Heart right ventricle (tissue), 16 donors: ENCODE measurements around the gene LILRA5. TPM values are rescaled to one million over a fixed set of nuclear protein-coding genes. Genes with fewer than 3 reads are reported as not detected.
A peak's percentile ranks its signal among the peaks of the same experiment; 100 is the strongest.

Source experiments
- ATAC-seq, 8 donors: fragments of 200-7000 bp; cut with Tn5 transposase; one replicate each; pipeline ENCODE4 v1.9.1; 2020; ENCODE audit warnings: mild to moderate bottlenecking in 8 of 8, moderate library complexity in 8 of 8, moderate number of reproducible peaks in 1 of 8
- DNase-seq, 2 donors: peaks; one replicate each; pipeline ENCODE4 v3.0.0-alpha.2; 2020
- H3K27ac ChIP-seq, 10 donors: fragments of 200-600 bp; sonication (generic) in 2 of 10; one replicate each; pipeline versions ENCODE4 v1.5.0 to v1.8.0; 2020 to 2022; ENCODE audit warnings: mild to moderate bottlenecking in 3 of 10
- H3K27me3 ChIP-seq, 7 donors: fragments of 200-600 bp; one replicate each; pipeline ENCODE4 v1.8.0; 2021 to 2022; ENCODE audit warnings: mild to moderate bottlenecking in 2 of 7
- H3K36me3 ChIP-seq, 9 donors: fragments of 200-600 bp; sonication (generic) in 1 of 9; one replicate each; pipeline versions ENCODE4 v1.5.0 to v1.8.0; 2020 to 2022; ENCODE audit warnings: mild to moderate bottlenecking in 2 of 9
- H3K4me1 ChIP-seq, 9 donors: fragments of 200-600 bp; sonication (generic) in 1 of 9; one replicate each; pipeline versions ENCODE4 v1.5.0 to v1.8.0; 2020 to 2022; ENCODE audit warnings: mild to moderate bottlenecking in 4 of 9
- H3K4me3 ChIP-seq, 10 donors: fragments of 200-600 bp; sonication (generic) in 2 of 10; one replicate each; pipeline versions ENCODE4 v1.5.0 to v1.8.0; 2020 to 2022; ENCODE audit warnings: mild to moderate bottlenecking in 7 of 10, moderate library complexity in 2 of 10
- H3K9me3 ChIP-seq, 11 donors: fragments of 200-600 bp in 10 of 11; sonication (generic) in 2 of 11; one replicate each; pipeline versions ENCODE4 v1.5.0 to v1.8.0; 2013 to 2022; ENCODE audit warnings: mild to moderate bottlenecking in 2 of 11, control low read depth in 1 of 11, moderate library complexity in 1 of 11
- WGBS, 2 donors: extraction: QIAGEN DNeasy Blood & Tissue Kit; methylation state at CpG; one replicate each; pipeline ENCODE4 v1.1.7; 2013; ENCODE audit warnings: inconsistent platforms in 1 of 2; 5-methylcytosine and 5-hydroxymethylcytosine counted together
- intact Hi-C, 10 donors: fragments of 100-400 bp; cut with DNase I; formaldehyde crosslinking; loops; one replicate each; pipeline versions ENCODE4 v1.11.1 to v1.14.2; 2022
- polyA plus RNA-seq, 2 donors: library from polyadenylated mRNA; stranded (reverse); fragments of 200-250 nt; gene quantifications; one replicate each; pipeline ENCODE4 v1.2.3, GENCODE V29; 2013
- total RNA-seq, 10 donors: library from RNA; stranded (reverse); fragmentation: NEBNext Ultra II Directional in 3 of 10; extraction: Animal tissue kit (Norgen Biotek cat#: 25700) in 3 of 10; gene quantifications; one replicate each; pipeline versions ENCODE4 v1.2.1 to v1.2.4, GENCODE V29; 2021 to 2023
- TF ChIP-seq, protein P1 (sequence below), 9 donors: fragments of 200-600 bp; sonication (generic) in 2 of 9; IDR thresholded peaks; one replicate each; pipeline versions ENCODE4 v1.5.0 to v1.8.0; 2021 to 2022; ENCODE audit warnings: antibody characterized with exemption in 9 of 9, mild to moderate bottlenecking in 5 of 9, moderate library complexity in 1 of 9
- donor health status: Arrhythmogenic right ventricular cardiomyopathy.
- donor health status: ischemic (EF 13 %, LVEDD 7.1; RV severe dilation, severe dysfunction).
- donor health status: healthy with polysubstance abuse.
- donor health status: DM: no; HTN: yes; CAD: no.
- donor health status: DM: no; HTN: no; CAD: no.
- donor health status: ischemic (EF 25% LVEDD 6.9; RV normal size, moderate dysfunction).
- donor health status: ischemic (EF 25% LVEDD 5.7; RV mildly dilated, moderate dysfunction).
- donor health status: healthy.
- donor health status: DM: yes; HTN: yes; CAD: no.
- donor health status: Ischemic cardiomyopathy.
- donor health status: ischemic (EF 35%, LVEDD 5.7; RV mildly dilated, moderate dysfunction).
- donor health status: nonischemic (EF 11% LVEDD 7.7; RV severe dilation, severe dysfunction).
- donor health status: DM: yes; HTN: yes; CAD: no.
- donor health status: PGD.
- donor health status: ischemic (EF 29% LVEDD 5.4; RV normal size, mild dysfunction).
- donor health status: nonischemic (EF 23%, LVEDD 6.1; RV moderate dilation, normal function).

Gene LILRA5
- total and polyA plus RNA-seq, 12 donors: 0.26 to 8.5 (median 1.3) TPM

GRCh38 chr19:54310543-54310942 lies 2.4 kb downstream of the LILRA5 start:
- peaks cover 0 to 7% (median 0%) of the 10 kb centered on the region in 9 donors for H3K36me3 ChIP-seq
- intact Hi-C loops: no loop called here
- peaks cover 0 to 14% (median 0%) of the 10 kb centered on the region in 9 donors for H3K4me1 ChIP-seq
- DNase-seq (no peak), ATAC-seq (no peak)
- TF ChIP-seq, protein P1, sequence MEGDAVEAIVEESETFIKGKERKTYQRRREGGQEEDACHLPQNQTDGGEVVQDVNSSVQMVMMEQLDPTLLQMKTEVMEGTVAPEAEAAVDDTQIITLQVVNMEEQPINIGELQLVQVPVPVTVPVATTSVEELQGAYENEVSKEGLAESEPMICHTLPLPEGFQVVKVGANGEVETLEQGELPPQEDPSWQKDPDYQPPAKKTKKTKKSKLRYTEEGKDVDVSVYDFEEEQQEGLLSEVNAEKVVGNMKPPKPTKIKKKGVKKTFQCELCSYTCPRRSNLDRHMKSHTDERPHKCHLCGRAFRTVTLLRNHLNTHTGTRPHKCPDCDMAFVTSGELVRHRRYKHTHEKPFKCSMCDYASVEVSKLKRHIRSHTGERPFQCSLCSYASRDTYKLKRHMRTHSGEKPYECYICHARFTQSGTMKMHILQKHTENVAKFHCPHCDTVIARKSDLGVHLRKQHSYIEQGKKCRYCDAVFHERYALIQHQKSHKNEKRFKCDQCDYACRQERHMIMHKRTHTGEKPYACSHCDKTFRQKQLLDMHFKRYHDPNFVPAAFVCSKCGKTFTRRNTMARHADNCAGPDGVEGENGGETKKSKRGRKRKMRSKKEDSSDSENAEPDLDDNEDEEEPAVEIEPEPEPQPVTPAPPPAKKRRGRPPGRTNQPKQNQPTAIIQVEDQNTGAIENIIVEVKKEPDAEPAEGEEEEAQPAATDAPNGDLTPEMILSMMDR (IDR thresholded peaks at IDR 0.05): no peak
- H3K4me3 ChIP-seq: peak overlapping the region in 1 of 10 donors; percentile 39
- no peak overlapping the region for H3K27ac ChIP-seq
- no peaks in the 10 kb centered on the region for H3K9me3 ChIP-seq
- H3K27me3 ChIP-seq: peaks cover 0 to 45% (median 35%) of the 10 kb centered on the region in 7 donors
- WGBS, 2 donors: 67 to 78% methylated on average over 5 of the region's 5 CpGs

DNA sequence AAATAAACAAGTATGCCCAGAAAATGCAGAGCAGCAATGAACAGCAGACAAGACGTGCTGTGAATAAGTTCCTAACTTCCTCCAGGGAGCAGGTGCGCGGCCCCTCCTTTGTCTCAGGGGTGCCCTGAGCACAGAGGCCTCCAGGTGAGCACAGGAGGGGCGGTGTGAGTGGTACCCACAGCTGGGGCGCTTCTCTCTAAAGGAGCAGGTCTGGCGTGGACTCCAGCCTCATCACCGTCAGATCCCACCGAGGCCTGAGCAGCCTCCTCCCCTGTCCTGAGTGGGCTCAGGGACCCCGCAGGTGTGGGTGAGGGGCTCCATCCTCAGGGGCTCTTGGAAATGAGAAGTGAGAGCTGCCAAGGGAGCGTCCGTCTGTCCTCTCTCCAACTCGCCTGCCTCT lies 3.2 kb downstream of the LILRA5 start:
- Histone ChIP-seq H3K27me3 (peaks cover 0 to 49% (median 35%) of the 10 kb centered on the region in 7 donors), H3K27ac (no peak overlapping the region), H3K36me3 (peaks cover 0 to 7% (median 0%) of the 10 kb centered on the region in 9 donors), H3K9me3 (no peaks in the 10 kb centered on the region), H3K4me1 (peaks cover 0 to 20% (median 0%) of the 10 kb centered on the region in 9 donors), H3K4me3 (peak overlapping the region in 1 of 10 donors; percentile 39)
- no peak for ATAC-seq
- TF ChIP-seq, protein P1 (IDR thresholded peaks at IDR 0.05): no peak
- no peak for DNase-seq
- intact Hi-C loops: no loop called here
- 69% methylated on average over 12 of the region's 12 CpGs for WGBS, 2 donors

DNA sequence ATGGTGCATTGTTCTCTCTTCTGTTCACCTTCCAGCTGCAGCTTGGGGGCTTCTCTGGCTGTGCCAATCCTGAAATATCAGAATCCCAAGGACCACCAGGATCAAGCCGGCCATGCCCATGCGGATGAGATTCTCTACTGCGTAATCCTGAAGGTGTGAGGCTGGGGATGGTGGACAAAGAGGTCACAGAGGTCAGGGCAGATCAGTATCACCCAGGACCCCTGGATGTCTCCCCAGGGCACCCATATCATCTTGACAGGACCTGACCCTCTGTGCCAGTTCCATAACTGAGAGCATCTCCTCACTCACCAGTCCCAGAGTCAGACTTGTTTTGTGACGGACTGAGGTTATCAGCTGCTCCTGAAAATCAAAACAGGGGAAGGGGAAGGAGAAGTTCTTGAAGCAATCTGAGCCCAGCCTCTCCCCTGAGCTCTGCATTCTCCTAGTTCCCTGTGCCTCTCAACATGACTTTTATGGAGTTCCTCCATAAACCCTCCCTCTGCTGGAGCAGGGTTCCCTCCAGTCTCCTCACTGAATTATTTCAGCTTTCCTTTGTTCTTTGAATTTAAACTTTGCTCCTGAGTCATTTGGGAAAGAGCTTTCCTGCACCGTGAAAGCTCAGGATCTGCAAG lies 5.5 kb downstream of the LILRA5 start:
- H3K36me3 ChIP-seq: peaks cover 0 to 7% (median 0%) of the 10 kb centered on the region in 9 donors
- DNase-seq (no peak), ATAC-seq (no peak)
- H3K4me1 ChIP-seq: peaks cover 0 to 32% (median 0%) of the 10 kb centered on the region in 9 donors
- 86 to 88% methylated on average over 5 of the region's 5 CpGs for WGBS, 2 donors
- H3K4me3 ChIP-seq: no peak overlapping the region
- H3K27ac ChIP-seq: no peak overlapping the region
- intact Hi-C loops: no loop called here
- no peaks in the 10 kb centered on the region for H3K9me3 ChIP-seq
- TF ChIP-seq, protein P1 (IDR thresholded peaks at IDR 0.05): no peak
- peaks cover 0 to 39% (median 25%) of the 10 kb centered on the region in 7 donors for H3K27me3 ChIP-seq

DNA sequence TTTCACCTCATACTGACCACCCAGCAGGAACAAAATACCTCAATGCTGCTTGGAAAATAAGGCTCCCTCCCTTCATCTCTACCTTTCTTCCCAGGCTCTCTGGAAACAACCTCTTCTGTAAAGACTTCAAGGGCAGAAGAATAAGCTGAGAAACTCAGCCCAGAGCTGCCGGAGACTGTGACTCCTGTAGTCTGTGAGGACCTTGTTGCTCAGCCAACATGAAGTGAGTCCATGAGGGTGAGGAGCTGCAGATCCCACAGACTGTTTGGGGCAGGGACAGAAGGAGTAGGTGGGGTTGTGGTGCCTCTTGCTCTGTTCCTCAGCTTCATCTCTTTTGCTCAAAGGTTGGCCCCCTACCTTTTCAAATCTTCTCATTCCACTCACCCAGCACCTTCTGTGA lies 7.8 kb downstream of the LILRA5 start:
- intact Hi-C loops: no loop called here
- H3K4me3 ChIP-seq: no peak overlapping the region
- TF ChIP-seq, protein P1 (IDR thresholded peaks at IDR 0.05): no peak
- WGBS, 2 donors: 71 to 78% methylated on average over 1 of the region's 1 CpG
- peaks cover 0 to 28% (median 14%) of the 10 kb centered on the region in 7 donors for H3K27me3 ChIP-seq
- no peak overlapping the region for H3K27ac ChIP-seq
- DNase-seq (no peak), ATAC-seq (no peak)
- peaks cover 0 to 43% (median 0%) of the 10 kb centered on the region in 9 donors for H3K4me1 ChIP-seq
- no peaks in the 10 kb centered on the region for H3K9me3 ChIP-seq
- H3K36me3 ChIP-seq: no peaks in the 10 kb centered on the region
